Right hindlimb (tissue), 1 donor: ENCODE data around the gene EPS15.

Experiments used
- DNase-seq: peaks from one replicate; pipeline ENCODE4 v3.0.0-alpha.2; 2018

The EPS15 gene

GRCh38 chr1:51311826-51312225 is 207.2 kb downstream of the EPS15 start:
- DNase-seq: no peak

GRCh38 chr1:51310871-51311613 is 208.0 kb downstream of the EPS15 start:
- DNase-seq: no peak

- no peak for DNase-seq
Observed at GRCh38 chr1:51309291-51309690, 209.8 kb downstream of the EPS15 start.

- no peak for DNase-seq
Observed at GRCh38 chr1:51308636-51309035, 210.4 kb downstream of the EPS15 start.

GRCh38 chr1:51306950-51307349 is 212.1 kb downstream of the EPS15 start:
- DNase-seq: no peak

- DNase-seq: no peak
Observed at GRCh38 chr1:51305371-51305823, 213.7 kb downstream of the EPS15 start.

GRCh38 chr1:51304360-51304759 is 214.7 kb downstream of the EPS15 start:
- DNase-seq: no peak
